Islet precursor cell (in vitro differentiated cells): ENCODE measurements around the gene TERB1.
A peak's percentile ranks its signal among the peaks of the same experiment; 100 is the strongest.

ENCODE experiments used
- DNase-seq: peaks from one replicate; pipeline ENCODE4 v3.0.0-alpha.2; 2018

Gene TERB1, protein sequence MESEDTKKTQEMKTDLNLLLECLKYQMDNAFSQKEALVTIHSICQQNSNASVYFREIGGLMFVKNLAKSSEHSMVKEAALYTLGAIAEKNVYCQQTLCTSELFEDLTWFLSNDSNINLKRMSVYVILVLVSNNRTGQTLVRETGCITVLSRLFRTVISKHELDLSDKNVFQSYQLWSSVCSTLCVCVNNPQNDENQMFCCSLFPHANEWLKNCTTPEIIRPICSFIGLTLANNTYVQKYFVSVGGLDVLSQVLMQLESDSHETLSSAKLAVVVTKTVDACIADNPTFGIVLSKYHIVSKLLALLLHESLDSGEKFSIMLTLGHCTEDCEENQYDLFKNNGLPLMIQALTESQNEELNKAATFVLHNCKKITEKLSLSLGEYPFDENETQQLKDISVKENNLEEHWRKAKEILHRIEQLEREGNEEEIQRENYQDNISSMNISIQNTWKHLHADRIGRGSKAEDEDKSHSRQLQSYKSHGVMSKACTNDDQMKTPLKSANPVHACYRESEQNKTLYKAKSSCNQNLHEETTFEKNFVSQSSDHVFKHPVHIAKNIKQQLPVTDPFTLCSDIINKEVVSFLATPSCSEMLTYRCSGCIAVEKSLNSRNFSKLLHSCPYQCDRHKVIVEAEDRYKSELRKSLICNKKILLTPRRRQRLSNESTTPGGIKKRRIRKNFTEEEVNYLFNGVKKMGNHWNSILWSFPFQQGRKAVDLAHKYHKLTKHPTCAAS

GRCh38 chr16:66801320-66802105, at the start of gene TERB1:
TSS of gene TERB1 (minus strand) at chr16:66801584. CDS start at chr16:66796798, 4,786 bp downstream.
- no peak for DNase-seq

GRCh38 chr16:66850115-66850815, 48.9 kb upstream of the TERB1 start:
- DNase-seq: peak; percentile 26

- DNase-seq: peak; percentile 36
These were observed 48.2 kb upstream of the TERB1 start for GRCh38 chr16:66849549-66849948.

DNA sequence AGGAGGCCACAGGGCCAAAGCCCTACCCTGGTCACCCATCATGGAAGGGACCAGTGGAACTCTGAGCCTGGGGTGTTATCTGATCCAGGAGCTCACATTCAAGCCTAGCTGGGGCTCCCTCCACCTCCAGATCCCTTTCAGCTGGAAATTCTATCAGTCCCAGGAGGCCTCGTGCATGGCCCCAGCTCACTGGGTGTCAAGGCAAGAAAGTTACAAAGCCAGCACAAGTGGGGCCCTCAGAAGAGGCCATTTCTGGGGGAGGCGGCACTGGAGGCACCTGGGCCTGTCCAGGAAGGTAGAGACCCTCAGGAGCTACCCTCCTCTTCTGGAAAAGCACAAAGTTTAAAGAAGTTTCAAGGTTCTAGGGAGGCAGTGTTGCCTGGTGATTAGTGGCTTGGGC, 47.6 kb upstream of the TERB1 start:
- DNase-seq: peak; percentile 45

DNA sequence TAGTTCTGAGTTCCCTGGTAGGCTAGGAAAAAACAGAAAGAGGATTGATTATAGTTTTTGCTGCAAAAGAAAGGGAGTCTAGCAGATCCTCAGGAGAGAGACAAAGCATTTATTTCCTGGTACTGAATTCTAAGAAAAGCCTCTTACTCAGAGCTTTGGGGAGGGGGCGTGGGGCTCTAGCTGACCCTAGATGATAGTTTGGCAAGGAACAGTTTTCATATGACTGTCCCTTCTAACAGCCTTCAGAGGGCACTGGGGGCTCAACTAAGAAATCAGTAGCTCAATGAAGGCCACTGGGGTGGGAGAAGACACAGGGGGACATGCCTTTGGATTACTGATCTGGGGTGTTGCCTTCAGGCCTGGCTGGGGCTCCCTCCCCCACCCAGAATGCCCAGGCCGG, 46.8 kb upstream of the TERB1 start:
- DNase-seq: no peak

DNA sequence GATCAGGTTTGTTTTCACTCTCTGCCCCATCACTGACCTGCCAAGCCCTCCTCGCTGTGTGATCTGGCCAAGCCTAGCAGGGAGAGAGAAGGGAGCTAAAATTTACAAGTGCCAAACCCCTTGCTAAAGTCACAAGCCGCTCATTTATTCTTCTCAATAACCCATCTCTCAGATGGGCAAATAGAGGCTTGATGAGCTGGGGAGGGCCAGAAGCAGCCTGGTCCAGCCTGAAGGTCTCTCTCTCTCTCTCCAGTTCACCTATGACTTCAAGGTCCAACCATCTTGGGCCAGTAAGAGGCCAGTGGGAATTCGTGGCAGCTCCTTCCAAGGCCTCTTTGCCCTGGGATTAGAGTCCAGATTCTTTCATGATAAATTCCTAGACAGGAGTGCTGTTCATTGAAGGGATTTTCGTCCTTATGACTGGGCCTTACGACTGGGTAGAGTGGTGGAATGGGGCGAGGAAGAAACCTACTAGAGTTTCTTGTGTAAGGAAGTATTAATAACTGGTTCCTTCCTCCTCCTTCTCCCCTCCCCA, 46.2 kb upstream of the TERB1 start:
- DNase-seq: peak; percentile 29

DNA sequence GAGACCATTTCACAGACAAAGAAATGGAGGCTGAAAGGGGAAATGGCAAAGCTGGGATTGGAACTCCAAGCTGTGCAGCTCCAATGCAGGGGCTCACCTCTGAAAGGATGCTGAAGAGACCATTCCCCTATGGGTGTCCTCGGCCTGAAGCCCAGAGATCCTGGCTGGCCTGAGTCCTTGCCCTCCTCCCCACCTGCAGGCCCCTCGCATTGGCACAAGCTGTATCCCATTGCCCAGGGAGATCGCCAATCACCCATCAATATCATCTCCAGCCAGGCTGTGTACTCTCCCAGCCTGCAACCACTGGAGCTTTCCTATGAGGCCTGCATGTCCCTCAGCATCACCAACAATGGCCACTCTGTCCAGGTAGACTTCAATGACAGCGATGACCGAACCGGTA, 45.4 kb upstream of the TERB1 start:
- no peak for DNase-seq

DNA sequence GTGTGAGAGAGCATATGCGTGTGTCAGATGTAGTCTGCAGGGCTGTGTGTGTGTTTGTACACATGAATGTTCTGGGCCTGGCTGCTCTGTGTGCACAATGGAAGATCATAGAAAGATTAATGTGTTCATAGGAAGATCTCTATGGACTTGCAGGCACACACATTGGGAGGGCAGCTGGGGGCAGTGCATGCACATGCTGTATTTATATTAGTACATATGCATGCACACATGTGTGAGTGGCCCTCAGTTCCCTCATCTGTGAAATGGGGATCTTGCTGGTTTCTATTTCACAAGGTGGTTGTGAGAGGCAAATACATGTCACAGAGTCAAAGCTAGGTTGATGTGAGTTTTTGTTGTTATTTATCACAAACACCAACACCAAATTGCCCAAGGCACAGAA, 44.9 kb upstream of the TERB1 start:
- DNase-seq: no peak

DNA sequence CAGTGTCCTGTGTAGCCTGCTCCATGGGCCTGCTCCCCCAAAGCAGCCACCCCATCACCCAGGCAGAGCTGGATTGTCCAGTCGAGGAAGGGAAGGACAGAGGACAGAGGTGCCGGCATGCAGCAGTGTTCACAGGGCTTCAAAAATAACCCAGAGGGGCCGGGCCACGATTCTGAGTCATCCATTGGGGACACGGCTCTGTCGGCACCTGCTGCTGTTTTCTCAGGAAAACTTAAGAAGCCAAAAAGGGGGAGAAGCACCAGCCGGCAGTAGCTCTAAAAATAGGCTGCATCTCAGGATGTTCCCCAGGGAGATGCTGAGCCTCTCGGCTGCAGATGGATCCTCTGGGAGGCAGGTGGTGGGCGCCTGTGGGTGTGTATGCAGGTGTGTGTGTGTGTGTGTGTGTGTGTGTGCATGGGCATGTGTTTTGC, 44.4 kb upstream of the TERB1 start:
- DNase-seq: no peak

DNA sequence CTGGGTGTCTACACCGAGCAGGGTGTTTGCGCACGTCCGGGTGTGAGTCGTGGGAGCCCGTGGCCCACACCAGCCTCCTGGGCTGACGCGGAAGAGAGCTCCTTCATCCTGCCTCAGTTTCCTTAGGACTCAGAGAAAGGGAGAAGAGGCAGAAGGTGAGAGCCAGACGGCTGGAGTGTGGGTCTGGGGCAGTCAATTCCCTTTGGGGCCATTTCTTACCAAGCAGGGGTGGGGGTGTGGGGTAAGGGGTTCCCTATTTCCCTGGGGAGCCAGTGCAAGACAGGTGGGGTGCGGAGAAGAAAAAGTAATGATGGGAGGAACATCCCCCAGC, 43.7 kb upstream of the TERB1 start:
- no peak for DNase-seq

- DNase-seq: peak; percentile 61
These were observed 43.1 kb upstream of the TERB1 start, which contains the start of gene CA7 for GRCh38 chr16:66844342-66845079. TSS of gene CA7 (plus strand) at chr16:66844414. CDS start at chr16:66844488, 74 bp downstream.

- no peak for DNase-seq
These were observed 42.6 kb upstream of the TERB1 start for GRCh38 chr16:66844009-66844341.

- no peak for DNase-seq
These were observed 41.8 kb upstream of the TERB1 start for GRCh38 chr16:66843191-66843590.

GRCh38 chr16:66842765-66843164, 41.4 kb upstream of the TERB1 start:
- no peak for DNase-seq

DNA sequence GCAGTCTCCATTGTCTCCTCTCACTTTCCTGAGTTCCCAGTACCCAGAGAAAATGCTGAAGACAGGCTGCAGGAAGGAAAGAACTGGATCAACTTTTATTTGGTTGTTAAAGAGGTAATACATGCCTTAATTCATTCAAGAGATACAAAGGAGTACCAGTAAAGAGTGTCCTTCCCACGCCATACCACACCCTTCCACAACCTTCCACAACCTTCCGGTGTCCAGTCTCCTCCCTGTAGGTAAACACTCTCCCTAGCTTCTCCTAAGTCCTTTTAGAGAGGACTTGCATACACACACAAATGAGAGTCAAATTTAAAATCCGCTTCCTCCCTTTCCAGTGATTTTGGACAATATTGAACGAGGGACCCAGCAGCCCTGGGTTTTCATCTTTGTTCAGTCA, 40.0 kb upstream of the TERB1 start:
- DNase-seq: no peak

GRCh38 chr16:66840883-66841282, 39.5 kb upstream of the TERB1 start:
- DNase-seq: no peak

GRCh38 chr16:66834746-66835145, 33.4 kb upstream of the TERB1 start:
- no peak for DNase-seq

GRCh38 chr16:66832661-66833305, 31.4 kb upstream of the TERB1 start:
- no peak for DNase-seq

DNA sequence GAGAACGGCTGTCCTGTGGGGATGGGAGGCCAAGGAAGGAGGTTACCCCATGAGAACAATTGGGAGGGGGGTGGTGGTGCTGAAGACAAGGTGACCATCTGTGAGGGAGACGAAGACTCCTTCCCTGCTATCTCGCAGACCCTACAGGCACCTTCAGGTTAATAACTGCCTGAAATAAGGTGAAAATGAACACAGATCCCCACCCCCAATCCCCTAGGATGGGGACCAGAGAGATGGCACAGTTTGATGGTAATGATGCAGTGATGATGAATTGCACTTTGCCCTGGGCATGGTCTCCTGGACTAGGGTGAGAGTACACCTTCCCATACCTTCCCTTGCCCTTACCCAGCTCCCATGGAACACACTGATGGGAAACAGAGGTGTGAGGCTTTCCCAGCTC, 30.8 kb upstream of the TERB1 start:
- DNase-seq: no peak

- peak; percentile 92 for DNase-seq
These were observed 29.3 kb upstream of the TERB1 start, which contains the start of gene NAE1 for GRCh38 chr16:66830422-66831404. TSS of gene NAE1 (minus strand) at chr16:66830976. CDS start at chr16:66830899, 77 bp downstream.
